Fibroblast of skin of abdomen (primary cell): Measurements from ENCODE around the gene PLEKHA6.
"Not testable (repeated sequence)": the region's sequence is repeated elsewhere in the genome, so short reads cannot be mapped to it uniquely, and the experiment has no call there.

ENCODE experiments used
- DNase-seq: peaks from one replicate; pipeline ENCODE4 v3.0.0-alpha.2; 2013

Gene PLEKHA6

GRCh38 chr1:204259782-204260181 is 99.9 kb downstream of the PLEKHA6 start:
- no peak for DNase-seq

DNA sequence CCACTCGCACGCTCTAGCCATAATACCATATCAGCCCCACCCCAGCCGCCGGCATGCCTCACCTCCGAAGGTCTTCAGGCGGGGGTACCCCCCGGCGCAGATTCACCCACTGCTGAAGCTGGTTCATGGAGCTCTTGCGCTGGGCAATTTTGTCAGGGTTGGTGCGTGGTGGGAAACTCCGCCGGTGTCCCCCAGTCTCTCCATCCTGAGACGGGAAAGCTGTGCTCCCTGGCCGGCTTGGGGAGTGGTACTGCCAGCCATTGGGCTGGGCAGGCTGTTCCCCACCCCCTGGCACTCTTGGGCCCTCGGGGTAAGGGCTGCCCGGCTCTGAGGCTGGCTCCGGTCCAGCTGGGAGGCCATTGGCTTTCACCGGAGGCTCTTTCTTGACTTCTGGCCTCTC is 100.5 kb downstream of the PLEKHA6 start:
- DNase-seq = no peak

GRCh38 chr1:204258213-204259115 is 101.3 kb downstream of the PLEKHA6 start:
- DNase-seq = peak; percentile 61

- no peak for DNase-seq
These were observed 102.3 kb downstream of the PLEKHA6 start for GRCh38 chr1:204257446-204257845.

DNA sequence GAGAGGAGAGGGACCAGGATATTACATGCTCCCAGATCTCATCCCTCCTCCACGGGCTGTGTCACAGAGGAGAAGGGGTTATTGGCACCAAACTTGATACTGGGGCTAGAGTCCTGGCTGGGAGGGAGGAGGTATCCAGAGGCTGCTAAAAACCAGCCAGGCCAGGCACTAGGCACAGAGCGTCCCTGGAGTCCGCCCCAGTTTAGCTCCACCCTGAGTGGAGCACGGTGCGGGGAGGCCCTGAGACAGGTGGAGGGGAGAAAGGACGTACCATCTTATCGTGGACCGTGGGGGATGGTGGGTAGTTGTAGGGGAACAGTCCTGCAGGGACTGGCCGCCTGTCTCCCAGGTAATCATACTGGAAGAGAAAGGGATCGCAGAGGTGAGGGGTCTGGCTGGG is 103.2 kb downstream of the PLEKHA6 start:
- no peak for DNase-seq

DNA sequence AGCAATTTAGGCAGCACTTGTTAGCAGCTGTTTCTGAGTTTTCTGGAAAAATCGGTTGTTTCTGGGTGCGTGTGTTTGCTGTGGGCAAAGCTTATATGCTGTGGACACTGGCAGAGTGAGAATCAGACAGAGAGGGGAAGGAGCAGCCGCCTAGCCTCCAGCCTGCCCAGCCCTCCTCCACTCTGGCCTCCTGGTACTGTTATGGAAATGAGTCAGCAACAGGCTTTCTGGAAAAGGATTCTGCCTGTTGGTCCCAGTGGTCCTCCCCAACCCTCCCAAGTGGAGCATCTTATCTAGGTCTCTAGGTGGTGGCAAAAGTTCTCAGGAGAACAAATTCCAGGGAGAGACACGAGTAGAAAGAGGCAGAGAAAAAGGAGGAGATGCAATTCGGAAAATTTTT is 103.8 kb downstream of the PLEKHA6 start:
- peak; percentile 20 for DNase-seq

- DNase-seq = no peak
These were observed 104.5 kb downstream of the PLEKHA6 start for GRCh38 chr1:204255225-204255624.

DNA sequence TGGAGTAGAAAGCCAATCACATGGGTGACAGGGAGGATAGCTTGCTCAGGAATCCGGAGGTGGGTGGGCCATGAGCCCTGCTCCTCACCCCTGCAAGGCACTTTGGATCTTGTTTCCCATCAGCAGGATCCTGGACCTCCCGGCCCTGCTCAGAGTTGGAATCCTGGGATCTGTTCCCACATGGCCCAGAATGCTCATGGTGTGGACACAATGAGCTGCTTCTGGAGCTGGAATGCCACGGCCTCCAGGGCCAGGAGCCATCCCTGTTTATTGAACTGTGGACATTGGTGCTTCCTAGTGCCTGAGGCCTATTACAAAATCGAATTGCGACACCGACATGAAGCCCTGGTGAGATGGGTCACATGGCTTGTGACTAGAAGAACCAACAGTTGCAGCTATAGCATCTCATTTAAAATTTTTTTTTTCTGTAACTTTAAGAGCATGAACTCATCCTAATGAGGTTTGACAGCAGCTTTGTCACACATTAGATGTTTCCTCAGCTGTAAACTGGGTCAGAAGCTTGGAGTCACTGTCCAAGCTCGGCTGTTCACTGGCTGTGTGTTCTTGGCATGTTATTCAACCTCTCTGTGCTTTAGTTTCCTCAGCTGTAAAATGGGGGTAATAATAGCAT is 105.6 kb downstream of the PLEKHA6 start:
- peak; percentile 25 for DNase-seq

- DNase-seq = no peak
These were observed 107.6 kb downstream of the PLEKHA6 start for GRCh38 chr1:204251926-204252689.

- no peak for DNase-seq
These were observed 108.4 kb downstream of the PLEKHA6 start for GRCh38 chr1:204251286-204251685.

- DNase-seq = no peak
These were observed 109.2 kb downstream of the PLEKHA6 start for GRCh38 chr1:204250428-204251030.

DNA sequence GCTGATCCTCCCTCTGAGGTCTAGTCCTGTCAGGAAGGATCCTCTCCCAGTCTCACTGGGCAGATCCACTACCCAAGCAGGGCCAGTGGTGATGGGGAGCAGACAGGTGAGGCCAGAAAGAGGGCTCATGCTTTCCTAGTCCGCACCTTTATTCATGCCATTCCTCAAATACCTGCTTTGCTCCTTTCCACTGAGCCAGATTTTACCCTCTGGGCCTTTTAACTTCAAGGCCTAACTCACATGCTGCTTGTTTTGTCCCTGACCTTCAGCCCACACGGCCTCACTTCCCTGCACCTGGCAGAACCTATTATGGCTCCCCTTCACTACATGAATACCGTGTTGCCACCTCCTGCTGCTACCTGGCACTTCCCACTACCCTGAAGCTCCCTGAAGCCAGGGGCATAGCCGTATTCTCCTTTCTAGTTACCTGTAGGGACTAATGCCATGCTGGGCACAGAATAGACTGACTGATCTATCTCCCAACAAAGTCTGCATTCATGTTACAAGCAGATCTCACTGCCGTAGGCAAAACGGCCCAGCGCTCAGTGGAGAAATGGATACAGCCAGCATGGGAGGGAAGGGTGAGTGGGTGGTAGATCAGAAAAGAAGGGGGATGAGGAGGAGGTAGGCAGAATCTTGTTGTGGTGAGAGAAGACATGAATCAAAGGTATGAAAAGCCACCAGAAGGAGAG is 109.8 kb downstream of the PLEKHA6 start:
- DNase-seq = no peak

GRCh38 chr1:204248954-204249353 is 110.8 kb downstream of the PLEKHA6 start:
- no peak for DNase-seq

GRCh38 chr1:204246876-204247275 is 112.9 kb downstream of the PLEKHA6 start:
- no peak for DNase-seq

- no peak for DNase-seq
These were observed 116.8 kb downstream of the PLEKHA6 start for GRCh38 chr1:204242920-204243319.

- no peak for DNase-seq
These were observed 117.8 kb downstream of the PLEKHA6 start for GRCh38 chr1:204241914-204242313.

- DNase-seq = no peak
These were observed 118.7 kb downstream of the PLEKHA6 start for GRCh38 chr1:204241050-204241449.

GRCh38 chr1:204240233-204240632 is 119.5 kb downstream of the PLEKHA6 start:
- no peak for DNase-seq

GRCh38 chr1:204239401-204239800 is 120.3 kb downstream of the PLEKHA6 start:
- DNase-seq = not testable (repeated sequence)

- DNase-seq = not testable (repeated sequence)
These were observed 121.2 kb downstream of the PLEKHA6 start for GRCh38 chr1:204238520-204238919.

GRCh38 chr1:204237515-204237914 is 122.2 kb downstream of the PLEKHA6 start:
- not testable (repeated sequence) for DNase-seq

DNA sequence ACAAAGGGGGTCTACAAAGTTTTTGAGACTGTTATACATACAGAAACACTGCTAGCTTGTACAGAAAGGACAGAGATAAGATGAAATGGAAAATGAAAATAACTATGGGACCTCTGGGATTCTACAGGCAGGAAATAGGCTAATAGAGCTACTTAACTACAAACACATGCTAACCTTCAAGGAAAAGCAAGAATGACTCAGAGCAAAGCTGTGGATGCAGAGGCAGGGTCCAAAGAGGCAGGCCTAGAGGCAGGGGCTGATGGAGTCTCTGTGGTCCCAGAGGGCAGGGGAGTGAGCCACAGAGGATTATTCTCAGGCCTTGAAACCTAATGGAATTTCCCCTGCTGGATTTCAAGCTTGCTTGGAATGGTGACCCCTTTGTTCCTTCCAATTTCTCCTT is 127.2 kb downstream of the PLEKHA6 start:
- peak; percentile 70 for DNase-seq
